HG03060 (cell line): ENCODE measurements around the gene SETBP1.

Source experiments
- ATAC-seq: cut with Tn5 transposase; IDR thresholded peaks from one replicate; pipeline ENCODE4 v1.9.1; 2021; ENCODE audit warnings: low read depth, moderate number of reproducible peaks; ENCODE audit not compliant: unreplicated experiment

SETBP1 gene

DNA sequence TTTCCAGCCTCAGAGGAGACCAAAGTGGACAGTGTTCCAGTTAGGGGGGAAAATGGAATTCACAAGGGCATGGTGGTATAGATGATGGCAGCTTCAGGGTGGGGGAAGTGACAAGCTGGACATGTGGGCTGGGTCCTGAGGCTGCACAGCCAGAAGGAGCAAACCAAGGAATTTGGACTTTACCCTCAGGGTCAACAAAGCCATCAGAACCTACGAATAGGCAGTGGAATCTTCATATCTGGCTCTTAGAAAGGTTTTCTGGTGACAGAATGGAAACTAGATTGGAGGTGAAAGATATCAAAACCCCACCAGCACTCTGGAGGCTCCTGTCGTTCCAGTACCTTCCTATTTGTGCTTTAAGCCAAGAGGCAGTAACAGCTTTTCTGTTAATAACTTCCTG lies 127.1 kb downstream of the SETBP1 start:
- no peak for ATAC-seq

DNA sequence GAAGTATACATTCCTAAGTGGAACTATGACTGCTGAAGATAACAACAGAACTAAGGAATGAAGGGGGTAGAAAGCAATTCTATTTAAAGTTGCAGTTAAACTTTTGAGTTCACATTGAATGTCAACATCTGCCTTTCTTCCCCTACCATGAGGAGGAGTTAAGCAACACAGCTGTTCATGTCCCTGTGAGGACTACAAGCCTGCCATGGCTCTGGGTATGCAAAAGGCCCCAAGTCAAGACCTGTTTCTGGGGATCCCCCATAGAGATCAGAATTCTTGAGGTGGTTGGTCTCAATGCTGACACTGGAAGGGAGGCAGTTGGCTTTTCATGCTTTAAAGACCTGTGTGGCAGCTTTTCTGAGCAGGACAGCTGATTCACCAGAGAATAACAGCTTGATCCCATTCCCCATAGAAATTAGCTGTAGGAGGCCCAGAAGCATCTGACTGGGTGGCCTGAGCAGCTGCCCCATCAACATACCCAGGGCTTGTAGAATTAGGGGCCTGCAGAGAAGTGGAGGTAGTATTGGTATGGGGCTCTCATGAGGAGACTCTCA lies 131.0 kb downstream of the SETBP1 start:
- no peak for ATAC-seq

DNA sequence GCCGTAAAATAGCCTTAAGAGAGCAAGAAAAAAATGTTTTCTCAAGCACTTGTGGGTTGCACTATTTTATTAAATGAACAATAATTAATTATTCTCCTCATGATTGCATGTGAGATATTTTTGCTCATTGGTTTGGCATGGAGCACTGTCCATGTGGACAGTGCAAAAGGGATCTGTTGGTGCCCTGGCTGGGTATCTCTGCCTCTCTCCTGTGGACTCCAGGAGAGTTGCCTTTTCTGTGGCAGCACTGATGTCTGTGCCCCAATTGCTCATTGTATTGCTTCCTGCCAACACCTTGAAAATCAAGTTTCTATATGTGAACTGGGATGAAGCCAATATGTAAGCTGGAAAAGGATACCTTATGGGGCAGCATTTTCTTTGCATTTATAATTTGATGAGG lies 131.7 kb downstream of the SETBP1 start:
- ATAC-seq, result no peak

DNA sequence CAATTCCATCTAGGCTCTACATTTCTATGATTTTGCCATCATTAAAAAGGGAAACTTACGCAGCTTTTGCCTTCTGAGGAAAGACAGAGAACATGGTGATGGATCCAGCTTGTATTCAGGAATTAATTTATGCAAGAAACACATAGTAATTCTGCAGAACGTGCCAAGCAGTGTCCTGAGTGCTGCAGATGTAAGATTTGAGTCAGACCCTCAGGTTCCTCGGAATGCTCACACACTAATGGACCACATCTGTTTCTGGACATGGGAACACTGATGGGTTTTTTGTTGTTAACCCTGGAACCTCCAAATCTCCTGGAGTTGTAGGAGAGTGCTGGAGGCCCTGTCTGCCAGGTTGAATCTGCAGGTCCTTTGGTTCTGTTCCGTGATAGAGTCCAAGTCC lies 132.9 kb downstream of the SETBP1 start:
- no peak for ATAC-seq

- ATAC-seq, result no peak
Observed at GRCh38 chr18:44815108-44815507, 134.4 kb downstream of the SETBP1 start.

GRCh38 chr18:44816050-44816449 lies 135.4 kb downstream of the SETBP1 start:
- ATAC-seq, result no peak

DNA sequence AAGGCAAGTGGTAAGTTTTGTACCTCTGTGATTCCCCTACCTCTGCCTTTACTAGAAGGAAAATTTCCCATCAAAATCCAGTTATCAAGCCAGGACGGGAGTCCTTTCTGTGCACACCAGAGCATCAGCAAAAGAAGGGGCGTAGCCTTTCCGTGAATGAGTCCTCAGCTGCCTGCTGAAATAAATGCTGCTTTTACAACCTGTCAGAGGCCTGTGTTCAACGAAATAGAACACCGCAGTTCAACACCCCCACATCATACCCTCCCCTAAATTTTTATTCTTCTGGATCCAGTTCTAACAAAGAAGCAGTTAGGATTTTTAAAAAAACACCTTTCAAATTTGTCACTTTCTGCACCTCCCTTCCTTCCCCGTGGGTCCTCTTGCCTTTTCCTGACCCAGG lies 135.8 kb downstream of the SETBP1 start:
- no peak for ATAC-seq

DNA sequence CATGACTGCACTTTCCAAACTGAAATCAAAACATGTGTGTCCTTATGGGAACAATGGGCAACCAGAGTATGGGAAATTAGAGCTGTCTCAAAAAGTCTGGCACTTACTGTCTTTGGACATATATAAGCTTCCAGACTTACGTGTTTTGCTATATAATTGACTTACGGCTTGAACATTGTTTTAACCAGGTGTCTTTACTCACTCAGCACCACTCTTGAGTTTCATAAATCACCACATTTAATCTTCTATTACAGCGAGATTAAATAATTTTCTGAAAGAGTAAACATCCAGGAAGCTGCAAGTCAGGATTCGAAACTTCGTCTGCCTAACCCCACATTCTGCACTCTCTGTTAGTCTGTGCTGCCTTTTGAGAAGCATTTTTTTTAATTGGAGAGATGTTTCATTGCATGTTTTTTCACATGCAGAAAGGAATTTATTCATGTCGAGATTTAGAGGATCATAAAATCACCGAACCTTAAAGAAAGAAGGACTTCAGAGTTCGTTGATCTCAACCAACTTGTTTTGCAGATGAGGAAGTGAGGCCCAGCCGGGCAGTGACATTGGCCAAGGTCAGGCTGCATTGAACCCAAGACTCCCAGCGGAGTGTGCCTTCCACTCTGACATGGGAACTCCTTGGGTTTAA lies 137.3 kb downstream of the SETBP1 start:
- ATAC-seq, result no peak

- ATAC-seq, result no peak
Observed at GRCh38 chr18:44818668-44819403, 138.1 kb downstream of the SETBP1 start.

- no peak for ATAC-seq
Observed at GRCh38 chr18:44819944-44820510, 139.3 kb downstream of the SETBP1 start.

DNA sequence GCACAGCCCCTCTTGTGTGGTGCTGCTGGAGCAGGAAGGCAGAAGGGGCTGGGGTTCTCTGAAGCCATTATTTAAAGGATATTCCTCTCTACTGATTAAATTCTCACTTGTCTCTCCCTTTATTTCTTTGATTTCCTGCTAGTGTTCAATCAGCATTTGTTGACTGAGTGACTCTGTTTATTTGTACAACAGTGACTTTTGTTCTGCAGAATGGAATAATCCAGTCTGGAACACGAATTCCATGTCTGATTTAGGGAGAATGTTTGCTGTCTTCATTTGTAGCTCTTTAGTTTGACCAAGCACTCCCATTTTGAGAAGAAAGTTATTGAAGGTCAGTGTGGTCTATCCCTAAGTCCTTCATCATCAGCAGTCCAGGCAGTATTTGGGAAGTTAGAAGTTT lies 141.2 kb downstream of the SETBP1 start:
- no peak for ATAC-seq

DNA sequence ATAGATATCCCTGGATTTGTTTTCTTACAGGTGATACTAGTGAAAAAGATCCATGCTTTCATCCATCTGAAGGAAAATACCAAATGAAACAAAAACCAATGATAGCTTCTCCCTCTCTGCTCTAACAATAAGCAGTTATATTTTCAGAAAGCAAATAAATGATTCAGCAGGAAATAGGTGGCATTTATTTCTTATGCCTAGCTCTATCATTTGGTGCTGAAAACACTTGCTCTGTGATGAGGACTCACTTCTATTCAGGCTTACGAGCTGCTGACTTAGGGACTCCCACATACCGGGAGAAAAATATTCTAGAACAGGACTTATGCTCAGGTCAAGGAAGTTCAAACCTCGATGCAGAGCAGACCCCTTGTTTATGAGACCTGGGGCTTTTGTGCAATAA lies 142.6 kb downstream of the SETBP1 start:
- no peak for ATAC-seq

GRCh38 chr18:44823782-44824181 lies 143.1 kb downstream of the SETBP1 start:
- ATAC-seq, result no peak

DNA sequence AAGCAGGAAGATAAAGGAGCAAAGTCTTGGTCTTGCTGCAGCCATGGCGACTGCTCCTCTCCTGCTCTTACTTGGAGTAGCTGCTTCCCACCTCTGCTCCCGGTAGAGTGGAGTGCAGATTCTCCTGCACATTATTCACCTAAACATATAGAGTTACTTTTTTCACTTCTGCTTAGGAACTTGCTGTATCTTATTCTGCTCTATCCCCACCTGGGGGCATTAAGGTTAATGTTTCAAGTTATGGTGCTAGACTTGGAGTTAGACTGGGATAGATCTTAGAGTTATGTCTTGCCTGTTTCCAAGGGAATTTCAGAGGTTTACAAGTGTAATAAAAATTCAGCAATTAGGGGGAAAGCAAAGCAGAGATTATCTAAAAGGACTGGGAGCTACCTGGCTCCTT lies 144.2 kb downstream of the SETBP1 start:
- no peak for ATAC-seq

GRCh38 chr18:44826418-44827259 lies 146.0 kb downstream of the SETBP1 start:
- ATAC-seq, result no peak

DNA sequence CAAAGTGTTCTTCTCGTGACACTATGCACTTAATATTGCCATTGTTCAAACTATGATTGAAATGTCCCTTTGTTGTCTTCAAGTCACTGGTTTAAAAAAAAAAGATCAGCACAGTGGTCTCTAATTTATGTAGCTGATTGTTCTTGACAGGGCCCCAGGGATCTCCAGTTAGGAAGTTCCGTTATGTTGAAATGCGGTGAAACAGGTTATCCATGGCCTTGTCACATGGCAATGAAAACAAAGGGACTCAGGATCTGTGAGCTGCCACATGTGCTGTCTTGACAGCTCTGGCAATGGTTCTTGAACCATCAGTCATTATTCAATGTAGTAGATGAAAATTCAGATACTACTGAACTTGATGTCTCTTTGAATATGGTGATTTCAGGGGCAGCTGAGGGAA lies 147.4 kb downstream of the SETBP1 start:
- no peak for ATAC-seq

DNA sequence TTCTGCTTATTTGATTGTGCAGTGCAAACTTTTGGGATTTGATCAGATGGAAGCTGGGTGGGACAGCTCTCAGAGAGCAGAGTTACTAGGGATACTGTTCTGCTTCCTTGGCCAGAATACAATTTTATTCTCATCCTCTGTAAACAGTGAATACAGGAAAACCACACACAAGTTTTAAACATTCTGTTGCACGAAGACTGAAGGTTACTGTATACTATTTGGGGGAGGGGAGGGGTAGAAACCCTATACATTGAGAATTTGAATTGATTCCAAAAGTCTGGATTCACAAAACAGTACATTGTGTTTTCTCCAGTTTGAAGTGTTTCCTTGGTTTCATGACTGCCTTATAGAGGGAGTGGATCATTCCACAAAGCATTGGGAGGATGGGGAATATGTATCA lies 149.9 kb downstream of the SETBP1 start:
- no peak for ATAC-seq

DNA sequence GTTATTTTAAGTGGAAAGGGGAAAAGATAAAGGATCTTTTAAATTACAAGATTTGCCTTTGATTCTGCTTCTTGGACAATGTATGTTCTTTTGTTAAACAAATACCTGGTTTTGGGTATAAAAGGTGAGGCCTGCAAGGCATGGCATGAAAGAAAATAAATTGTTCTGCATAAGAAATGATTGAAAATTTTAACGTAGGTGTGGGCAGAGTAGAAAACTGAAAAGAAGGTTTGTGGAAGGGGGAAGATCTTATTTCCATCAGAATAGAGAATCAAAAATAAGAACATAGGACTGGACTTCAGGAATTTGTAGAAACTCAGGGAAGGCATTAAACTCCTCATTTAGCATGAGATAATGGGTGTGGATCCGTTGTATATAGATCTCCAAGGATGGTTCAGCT lies 153.1 kb downstream of the SETBP1 start:
- ATAC-seq, result no peak

DNA sequence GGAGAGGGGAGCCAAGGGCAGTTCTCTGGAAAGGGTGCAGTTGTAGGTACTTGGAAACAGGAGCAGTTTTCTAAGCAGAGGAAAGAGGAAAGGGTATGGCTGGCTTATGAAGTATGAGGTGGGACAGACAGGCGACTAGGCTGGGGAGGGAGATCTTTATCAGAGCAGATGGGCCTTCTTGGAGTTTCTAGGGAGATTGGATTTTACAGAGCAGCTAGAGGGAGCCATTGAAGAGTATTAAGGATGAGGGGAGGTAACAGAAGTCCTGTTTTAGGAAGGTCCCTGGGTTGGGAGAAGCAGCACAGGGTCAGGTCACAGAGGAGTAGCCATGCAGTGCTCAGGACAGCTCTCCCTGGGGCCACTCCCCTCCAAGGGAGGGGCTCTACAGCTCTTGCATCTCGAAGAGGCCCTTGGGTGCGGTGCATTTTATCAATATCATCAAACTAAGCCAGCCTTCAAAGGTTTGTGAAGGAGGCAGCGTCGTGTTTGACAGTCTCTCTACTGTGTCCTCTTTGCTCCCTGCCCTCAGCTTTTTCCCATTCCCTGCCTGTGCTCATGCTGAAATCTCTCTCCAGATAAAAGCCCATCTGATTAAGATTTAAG lies 154.3 kb downstream of the SETBP1 start:
- ATAC-seq, result no peak

DNA sequence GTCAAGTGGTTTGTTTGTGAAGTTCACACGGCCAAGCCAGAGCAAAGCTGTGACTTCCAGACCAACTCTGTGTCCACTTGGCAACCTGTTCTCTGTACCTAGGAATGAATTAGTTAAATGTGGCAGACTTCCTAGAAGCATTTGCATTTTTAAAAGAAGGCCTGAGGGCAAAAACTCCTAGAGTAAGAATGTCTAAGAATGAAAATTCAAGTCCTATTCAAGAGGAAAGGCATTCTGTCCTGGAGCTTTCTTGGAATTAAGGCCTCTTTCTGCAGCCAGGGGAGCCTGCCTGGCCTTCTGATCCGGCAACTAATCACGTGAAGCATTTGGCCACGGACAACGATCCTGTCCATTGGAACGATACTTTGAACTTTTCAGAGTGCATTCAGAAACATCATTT lies 155.0 kb downstream of the SETBP1 start:
- ATAC-seq, result no peak
